ENCODE data around the gene FAM20A.

DNA sequence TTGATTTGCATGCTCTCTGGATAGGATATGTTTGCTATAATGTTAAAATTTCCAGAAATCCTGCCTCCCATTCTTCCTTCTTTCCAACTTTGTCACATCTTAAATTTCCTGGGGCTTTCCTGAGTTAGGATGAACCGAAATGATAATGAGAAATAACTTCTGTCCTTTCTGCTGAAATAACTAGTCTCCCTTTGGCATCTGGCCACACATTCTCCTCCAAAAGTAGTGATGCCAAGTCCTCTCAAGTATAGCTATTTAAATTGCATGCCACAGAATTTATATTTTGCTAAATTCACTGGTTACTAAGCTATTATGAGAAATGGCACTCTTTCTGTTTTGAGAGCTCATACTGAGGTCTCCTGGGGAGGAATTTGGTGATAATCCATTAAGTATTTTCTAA lies 30.6 kb downstream of the FAM20A start:
- TF ChIP-seq POLR2AphosphoS5 (IDR thresholded peaks at IDR 0.05; ENCODE audit: borderline replicate concordance, low read depth, low read length) (no peak), EZH2 (IDR thresholded peaks at IDR 0.05) (no peak), FOXP2 (optimal IDR thresholded peaks at IDR 0.05; ENCODE audit: control extremely low read depth, extremely low read length, insufficient read depth) (no peak)
